ENCODE measurements around the gene NFIA. TPM values are rescaled to one million over a fixed set of nuclear protein-coding genes. Genes with fewer than 3 reads are reported as not detected.

NFIA gene
- total RNA-seq, 1 donor from 2014 or later: 97.6 TPM

DNA sequence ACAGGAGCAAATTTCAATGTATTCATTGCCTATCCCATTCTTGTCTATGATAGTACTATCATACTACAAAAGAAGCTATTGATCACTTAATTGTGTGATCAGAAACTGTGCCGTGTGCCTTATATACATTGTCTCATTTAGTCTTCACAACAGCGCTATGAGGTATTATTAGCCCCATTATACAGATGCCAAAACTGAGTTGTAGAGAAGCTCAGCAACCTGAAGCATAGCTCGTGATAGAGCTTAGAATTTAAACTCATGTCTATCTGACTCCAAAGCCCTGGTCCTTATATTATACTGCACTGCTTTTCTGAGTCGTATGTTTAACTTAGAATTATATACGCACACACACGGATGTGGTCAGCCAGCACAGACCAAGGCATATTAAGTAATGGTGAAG, 315.1 kb downstream of the NFIA start:
- DNase-seq (ENCODE audit: missing footprints) (no peak), ATAC-seq (no peak)
- intact Hi-C loops (cut with DNase I): no loop called here

DNA sequence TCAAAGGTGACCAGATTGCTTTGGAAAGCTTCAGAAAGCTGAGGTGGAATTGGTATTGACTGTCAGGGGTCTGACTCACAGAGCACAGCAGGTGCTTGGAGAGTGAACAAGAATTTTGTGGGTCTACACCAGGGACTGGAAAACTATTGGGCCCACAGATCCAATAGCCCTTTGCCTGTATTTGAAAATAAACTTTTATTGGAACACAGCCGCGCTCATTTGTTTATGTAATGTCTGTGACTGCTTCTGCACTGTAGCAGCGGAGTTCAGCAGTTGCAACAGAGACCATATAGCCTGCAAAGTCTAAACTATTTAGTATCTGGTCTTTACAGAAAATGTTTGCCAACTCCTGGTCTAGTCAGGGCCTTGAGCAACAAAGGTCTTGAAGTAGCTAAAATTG, 315.6 kb downstream of the NFIA start:
- ATAC-seq: no peak
- no peak for DNase-seq (ENCODE audit: missing footprints)
- intact Hi-C loops (cut with DNase I): no loop called here

DNA sequence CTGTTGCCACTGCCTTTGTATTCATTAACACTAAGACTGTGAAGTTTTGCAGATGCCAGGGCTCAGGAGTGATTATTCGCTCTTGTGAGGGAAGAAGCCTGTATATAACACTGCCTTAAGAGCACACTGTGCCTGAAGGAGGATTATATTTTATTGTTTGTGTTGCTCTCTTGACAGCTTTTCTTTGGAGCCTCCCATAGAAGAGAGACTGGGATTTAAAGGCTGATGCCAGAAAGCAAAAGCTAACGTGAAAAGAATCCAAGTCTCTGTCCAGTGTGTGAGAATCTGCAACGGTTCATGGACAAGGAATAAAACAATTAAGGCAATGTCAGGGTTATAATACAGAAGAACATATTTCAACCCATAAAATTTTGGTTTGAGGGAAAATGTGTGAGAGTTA, 316.8 kb downstream of the NFIA start:
- ATAC-seq (peak; percentile 30), DNase-seq (ENCODE audit: missing footprints) (no peak)
- intact Hi-C loops (cut with DNase I): no loop called here

DNA sequence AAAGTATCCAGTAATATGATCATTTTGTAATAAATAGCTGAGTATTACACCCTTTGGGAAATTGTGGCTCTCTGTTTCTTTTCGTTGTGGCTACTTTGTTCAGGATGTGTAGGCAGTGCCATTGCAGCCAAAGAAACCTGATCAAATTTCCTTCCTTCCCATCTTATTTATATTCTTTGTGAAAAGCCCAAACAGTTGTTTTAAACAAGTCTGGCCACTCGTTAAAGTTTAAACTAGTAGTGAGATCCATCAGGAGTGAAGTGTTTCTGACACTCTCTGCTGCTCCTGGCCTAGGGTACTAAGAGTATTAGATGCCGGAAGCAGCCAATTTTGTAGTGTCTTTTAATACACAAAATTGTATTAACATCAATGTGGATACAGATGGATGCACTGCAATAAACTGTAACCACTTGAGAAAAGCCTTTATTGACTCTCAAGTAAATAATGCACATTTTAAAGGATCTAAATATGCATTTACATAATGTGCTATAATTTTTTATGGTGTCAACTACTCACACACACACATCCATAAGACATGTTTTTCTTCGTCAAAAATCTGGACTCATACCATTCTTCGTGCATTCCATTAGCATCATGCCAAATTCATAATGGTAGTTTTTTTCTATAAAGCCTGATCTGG, 317.9 kb downstream of the NFIA start:
- intact Hi-C loops (cut with DNase I): no loop called here
- DNase-seq (ENCODE audit: missing footprints): no peak
- ATAC-seq: no peak

- ATAC-seq (no peak), DNase-seq (ENCODE audit: missing footprints) (no peak)
- intact Hi-C loops (cut with DNase I): no loop called here
Observed at GRCh38 chr1:61400997-61401396, 318.6 kb downstream of the NFIA start.

- ATAC-seq (peak; percentile 53), DNase-seq (ENCODE audit: missing footprints) (no peak)
- intact Hi-C loops (cut with DNase I): no loop called here
Observed at GRCh38 chr1:61403679-61404596, 321.6 kb downstream of the NFIA start.

DNA sequence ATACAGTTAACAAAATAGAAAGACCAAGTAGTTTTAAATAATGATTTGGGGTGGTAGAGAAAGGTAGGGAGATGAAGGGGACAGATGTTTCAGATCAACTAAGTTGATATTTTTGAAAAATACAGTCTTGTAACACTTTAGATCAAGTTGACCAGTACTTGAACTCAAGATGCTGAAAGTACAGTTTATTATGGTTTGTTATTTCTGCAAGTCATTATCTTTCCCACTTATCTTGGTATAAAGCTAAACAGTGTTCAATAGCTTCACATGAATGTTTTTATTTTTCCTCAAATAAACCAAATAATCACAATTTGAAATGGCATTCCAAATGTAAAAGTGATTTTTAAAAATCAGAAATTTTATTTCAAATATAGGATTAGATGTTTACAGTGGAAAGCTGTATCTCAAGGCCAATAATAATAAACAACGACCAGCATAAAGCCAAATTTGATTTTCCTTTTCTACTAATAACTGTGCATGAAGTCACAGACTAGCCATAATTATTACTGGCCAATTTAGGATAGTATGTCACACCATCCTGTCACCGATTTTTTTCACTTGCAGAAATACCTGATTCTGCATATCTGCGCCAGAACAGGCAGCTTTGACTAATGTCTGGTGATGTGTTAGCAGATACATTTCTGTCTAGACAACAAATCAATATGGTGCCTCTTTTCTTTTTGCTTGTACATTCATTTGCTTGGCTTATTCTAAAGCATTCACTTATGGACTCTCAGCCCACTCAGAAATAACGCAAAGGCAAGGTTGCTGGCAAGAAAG, 322.4 kb downstream of the NFIA start:
- intact Hi-C loops (cut with DNase I): no loop called here
- DNase-seq (ENCODE audit: missing footprints) (no peak), ATAC-seq (no peak)

DNA sequence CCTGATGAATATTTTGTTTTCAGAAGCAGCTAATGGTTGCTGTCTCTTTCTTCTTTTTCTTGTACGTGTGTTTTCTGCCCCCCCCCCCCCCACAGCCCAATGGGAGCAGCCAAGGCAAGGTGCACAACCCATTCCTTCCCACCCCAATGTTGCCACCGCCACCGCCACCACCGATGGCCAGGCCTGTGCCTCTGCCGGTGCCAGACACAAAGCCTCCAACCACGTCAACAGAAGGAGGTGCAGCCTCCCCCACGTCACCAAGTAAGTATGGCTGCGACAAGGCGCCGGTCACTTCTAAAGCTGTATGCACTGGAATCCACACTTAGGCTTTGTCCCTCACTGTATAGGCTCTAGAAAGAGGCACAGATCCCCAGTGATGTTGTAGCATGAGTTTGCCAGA, 324.1 kb downstream of the NFIA start:
- intact Hi-C loops (cut with DNase I): no loop called here
- DNase-seq (ENCODE audit: missing footprints) (peak; percentile 41), ATAC-seq (no peak)

- intact Hi-C loops (cut with DNase I): no loop called here
- no peak for DNase-seq (ENCODE audit: missing footprints)
- ATAC-seq: no peak
Observed at GRCh38 chr1:61412601-61413000, 330.2 kb downstream of the NFIA start.

DNA sequence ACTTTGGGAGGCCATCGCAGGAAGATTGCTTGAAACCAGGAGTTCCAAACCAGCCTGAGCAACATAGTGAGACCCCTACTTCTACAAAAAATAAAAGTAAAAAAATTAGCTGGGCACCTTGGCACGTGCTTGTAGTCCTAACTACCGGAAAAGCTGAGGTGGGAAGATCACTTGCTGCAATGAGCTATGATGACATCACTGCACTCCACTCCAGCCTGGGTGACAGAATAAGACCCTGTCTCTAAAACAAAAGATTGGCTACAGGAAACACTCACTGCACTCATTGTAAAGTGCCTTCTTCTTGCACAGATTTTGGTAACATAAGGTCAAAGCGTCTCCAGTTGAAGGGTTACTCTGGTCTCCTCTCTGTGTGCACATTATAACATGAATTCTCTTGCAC, 336.8 kb downstream of the NFIA start:
- DNase-seq (ENCODE audit: missing footprints): no peak
- intact Hi-C loops (cut with DNase I): no loop called here
- no peak for ATAC-seq

GRCh38 chr1:61419657-61420056, 337.3 kb downstream of the NFIA start:
- DNase-seq (ENCODE audit: missing footprints): no peak
- intact Hi-C loops (cut with DNase I): loop anchor here (5.0 kb wide), 1 partner anchor 37 kb away; no protein-coding TSS in a partner anchor
- ATAC-seq: no peak

- DNase-seq (ENCODE audit: missing footprints): no peak
- ATAC-seq: no peak
- intact Hi-C loops (cut with DNase I): loop anchor here (5.0 kb wide), 1 partner anchor 38 kb away; no protein-coding TSS in a partner anchor
Observed at GRCh38 chr1:61420243-61420642, 337.9 kb downstream of the NFIA start.

DNA sequence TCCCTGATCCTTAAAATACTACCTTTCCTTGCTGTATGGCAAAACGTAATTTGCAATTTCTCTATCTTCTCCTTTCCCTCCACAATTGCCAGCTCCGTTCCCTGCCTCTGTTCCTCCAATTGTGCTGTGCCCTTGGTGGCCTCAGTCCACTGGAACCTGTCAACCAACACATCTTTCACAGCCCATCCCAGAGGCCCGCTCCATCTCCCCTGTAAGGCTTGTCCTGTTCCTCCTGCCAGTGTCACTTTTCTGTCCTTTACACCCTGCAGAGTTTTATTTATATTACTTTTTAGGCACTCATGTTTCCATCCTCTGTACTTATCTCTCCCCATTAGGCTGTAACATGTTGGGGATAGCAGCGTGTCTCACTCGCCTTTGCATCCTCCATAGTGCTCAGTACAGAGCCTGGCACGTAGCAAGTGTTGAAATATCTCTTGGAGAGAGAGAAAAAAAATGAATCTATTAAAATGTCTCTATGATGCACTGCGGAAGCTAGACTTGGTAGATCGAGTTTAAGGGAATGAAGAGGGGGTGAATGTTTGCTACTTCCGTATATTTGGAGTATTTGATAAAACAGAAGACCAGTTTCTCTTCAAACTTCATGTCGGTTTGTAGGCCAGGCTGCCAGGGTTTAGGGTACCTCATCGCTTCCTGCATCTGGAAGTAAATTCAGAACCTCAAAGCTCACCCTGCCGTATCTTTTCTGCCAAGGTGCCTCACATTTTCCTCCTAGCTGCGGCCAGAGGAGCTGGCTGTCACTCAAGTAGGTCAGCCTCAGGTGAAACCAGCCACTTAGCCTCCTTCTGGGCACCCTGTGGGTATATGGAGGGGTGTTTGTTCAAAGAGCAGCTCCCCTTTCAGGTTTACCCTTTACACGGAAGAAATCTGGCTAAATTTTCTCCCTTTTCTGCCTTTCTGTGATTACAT, 338.8 kb downstream of the NFIA start:
- intact Hi-C loops (cut with DNase I): loop anchor here (5.0 kb wide), 1 partner anchor 39 kb away; no protein-coding TSS in a partner anchor
- ATAC-seq (peak; percentile 91), DNase-seq (ENCODE audit: missing footprints) (peak; percentile 55)

DNA sequence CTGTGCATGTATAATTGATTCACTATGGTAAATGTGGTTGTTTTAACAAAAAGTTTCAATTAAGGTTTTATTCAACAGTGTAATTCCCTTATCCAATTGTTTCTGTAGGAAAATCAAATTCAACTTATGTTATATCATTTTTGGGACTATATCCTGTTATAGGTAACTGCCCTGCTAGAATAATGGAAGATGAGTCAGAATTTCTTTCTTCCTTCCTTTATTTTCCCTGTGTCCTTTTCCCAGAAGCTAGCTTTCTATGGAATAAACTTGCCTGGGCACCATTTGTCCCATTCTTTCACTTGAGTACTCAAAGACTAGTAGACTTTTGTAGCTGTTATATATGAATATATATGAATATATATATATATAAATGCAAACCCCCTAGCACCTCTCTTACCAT, 341.3 kb downstream of the NFIA start:
- ATAC-seq (no peak), DNase-seq (ENCODE audit: missing footprints) (no peak)
- intact Hi-C loops (cut with DNase I): loop anchor here (5.0 kb wide), 1 partner anchor 41 kb away; no protein-coding TSS in a partner anchor

DNA sequence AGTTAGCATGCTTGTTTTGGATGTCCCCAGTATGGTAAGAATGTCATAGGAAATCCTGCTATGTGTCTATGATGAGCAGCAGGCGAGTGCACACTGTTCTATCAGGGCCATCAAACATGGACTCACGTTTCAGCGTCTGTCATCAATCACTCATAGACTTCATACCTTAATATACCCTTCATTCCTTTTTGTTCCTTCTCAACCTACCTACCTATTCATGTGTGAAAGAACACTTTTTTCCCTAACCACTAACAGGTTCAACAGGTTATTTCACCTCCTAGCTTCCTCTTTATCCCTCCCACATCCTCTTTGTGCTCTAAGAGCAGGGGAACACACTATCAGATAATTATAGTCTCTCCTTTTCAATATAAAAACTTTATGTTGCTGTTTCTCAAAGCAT, 342.0 kb downstream of the NFIA start:
- intact Hi-C loops (cut with DNase I): loop anchor here (5.0 kb wide), 1 partner anchor 42 kb away; no protein-coding TSS in a partner anchor
- ATAC-seq (no peak), DNase-seq (ENCODE audit: missing footprints) (no peak)

DNA sequence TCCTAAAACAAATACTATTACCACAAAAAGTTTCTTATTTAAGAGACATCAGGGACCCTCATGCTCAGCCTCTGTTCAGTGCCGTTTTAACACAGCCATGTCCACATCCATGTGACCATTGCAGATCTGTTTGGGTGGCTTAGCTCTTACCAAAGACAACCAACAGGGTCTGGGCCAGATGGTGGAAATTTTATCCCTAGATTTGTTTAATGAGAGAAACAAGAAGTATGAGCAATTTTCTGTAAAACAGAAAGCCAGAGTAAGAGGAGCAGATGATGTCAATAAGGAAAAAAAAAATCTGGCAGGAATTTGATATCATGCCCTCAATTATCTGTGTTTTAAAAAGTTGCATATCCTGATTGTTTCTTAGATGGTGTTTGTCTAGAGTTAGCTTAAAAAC, 342.7 kb downstream of the NFIA start:
- intact Hi-C loops (cut with DNase I): no loop called here
- ATAC-seq (no peak), DNase-seq (ENCODE audit: missing footprints) (no peak)

- DNase-seq (ENCODE audit: missing footprints) (peak; percentile 77), ATAC-seq (peak; percentile 36)
- intact Hi-C loops (cut with DNase I): loop anchor here (2.0 kb wide), 1 partner anchor 27 kb away; no protein-coding TSS in a partner anchor
Observed at GRCh38 chr1:61426254-61426653, 343.9 kb downstream of the NFIA start.

DNA sequence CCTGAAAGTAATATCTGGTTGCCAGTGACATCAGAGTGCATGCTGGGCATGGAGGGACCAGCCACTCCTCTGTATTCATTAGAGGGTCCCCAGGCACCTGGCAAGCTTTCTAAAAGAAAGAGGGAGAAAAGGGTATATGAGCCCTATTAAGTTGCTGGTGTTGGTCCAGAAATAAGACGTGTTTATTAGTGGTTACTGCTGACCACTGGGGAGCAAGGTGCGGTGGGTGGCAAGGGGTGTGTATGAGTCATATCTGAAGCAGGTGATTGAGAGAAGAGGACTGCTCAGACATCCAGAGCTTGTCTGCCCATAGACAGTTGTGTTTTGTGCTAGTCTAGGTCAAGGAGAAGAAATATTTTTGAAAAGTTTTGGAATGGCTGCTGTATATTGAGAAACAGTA, 344.5 kb downstream of the NFIA start:
- ATAC-seq (peak; percentile 27), DNase-seq (ENCODE audit: missing footprints) (no peak)
- intact Hi-C loops (cut with DNase I): loop anchor here (2.0 kb wide), 1 partner anchor 26 kb away; no protein-coding TSS in a partner anchor

Data from Right ventricle myocardium inferior (tissue), 1 donor.